CD4-positive, alpha-beta T cell treated with Interleukin-21 for 1 hour (primary cell): Measurements from ENCODE around the gene TMPRSS12.
"Not testable (repeated sequence)": the region's sequence is repeated elsewhere in the genome, so short reads cannot be mapped to it uniquely, and the experiment has no call there.

ENCODE experiments used
- DNase-seq: peaks from one replicate; pipeline ENCODE4 v3.0.0-alpha.2; 2020

TMPRSS12 gene

DNA sequence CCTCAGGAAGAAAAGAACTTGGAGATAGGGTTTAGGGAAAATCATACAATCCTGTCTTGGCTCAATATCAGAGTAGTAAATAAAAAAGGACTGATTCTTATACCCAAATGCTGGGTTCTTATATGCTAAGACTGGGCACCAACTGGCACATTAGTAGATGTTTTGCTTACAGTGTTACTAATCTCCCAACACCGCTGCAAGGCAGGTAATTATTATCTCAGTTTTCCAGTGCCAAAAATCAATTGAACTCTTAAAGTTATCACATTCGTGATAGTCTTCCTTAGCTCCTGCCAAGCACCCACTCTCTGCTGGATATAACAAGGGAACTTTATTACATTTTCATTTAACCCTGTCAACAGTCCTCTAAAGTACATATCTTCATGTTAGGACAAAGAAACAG is 84.6 kb downstream of the TMPRSS12 start:
- no peak for DNase-seq

DNA sequence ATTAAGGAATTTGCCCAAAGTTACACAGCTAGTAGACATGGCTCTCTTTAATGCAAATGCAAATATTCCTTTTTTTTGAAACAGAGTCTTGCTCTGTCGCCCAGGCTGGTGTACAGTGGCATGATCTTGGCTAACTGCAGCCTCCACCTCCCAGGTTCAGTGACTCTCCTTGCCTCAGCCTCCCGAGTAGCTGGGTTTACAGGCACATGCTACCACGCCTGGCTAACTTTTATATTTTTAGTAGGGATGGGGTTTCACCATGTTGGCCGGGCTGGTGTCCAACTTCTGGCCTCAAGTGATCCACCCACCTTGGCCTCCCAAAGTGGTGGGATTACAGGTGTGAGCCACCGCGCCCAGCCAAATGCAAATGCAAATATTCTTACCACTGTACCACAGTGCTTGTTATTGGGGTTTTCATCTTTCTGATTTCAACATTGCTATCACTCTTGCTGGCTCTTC is 85.1 kb downstream of the TMPRSS12 start:
- DNase-seq = no peak

DNA sequence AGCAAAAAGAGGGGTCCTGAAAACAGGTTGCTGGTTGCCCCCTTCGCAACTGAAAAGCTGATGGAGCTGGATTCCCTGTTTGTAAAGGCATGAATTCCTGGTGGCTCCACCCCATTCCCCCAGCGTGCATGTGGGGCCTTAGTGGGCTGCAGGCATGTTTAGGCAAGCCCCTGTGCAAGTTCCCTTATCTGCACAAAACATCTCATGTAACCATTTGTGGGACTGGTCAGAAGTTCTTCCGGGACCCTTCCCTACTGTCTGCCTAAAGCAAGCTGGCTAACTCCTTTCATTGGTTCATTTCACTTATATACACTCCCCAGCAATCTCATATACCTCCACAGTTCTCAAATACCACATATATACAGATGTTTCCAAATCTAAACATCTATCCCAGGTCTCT is 85.7 kb downstream of the TMPRSS12 start:
- DNase-seq = no peak

GRCh38 chr12:50929831-50930230 is 87.1 kb downstream of the TMPRSS12 start:
- no peak for DNase-seq

DNA sequence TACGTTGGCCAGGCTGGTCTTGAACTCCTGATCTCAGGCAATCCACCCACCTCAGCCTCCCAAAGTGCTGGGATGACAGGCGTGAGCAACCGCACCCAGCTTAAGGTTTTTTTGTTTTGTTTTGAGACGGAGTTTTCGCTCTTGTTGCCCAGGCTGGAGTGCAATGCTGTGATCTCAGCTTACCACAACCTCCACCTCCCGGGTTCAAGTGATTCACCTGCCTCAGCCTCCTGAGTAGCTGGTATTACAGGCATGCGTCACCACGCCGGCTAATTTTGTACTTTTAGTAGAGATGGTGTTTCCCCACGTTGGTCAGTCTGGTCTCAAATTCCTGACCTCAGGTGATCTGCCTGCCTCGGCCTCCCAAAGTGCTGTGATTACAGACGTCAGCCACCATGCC is 87.8 kb downstream of the TMPRSS12 start:
- DNase-seq = not testable (repeated sequence)

- no peak for DNase-seq
Measured at GRCh38 chr12:50932787-50933280, 90.1 kb downstream of the TMPRSS12 start.

GRCh38 chr12:50933459-50934124 is 90.9 kb downstream of the TMPRSS12 start:
- DNase-seq = no peak

- DNase-seq = no peak
Measured at GRCh38 chr12:50934371-50934851, 91.7 kb downstream of the TMPRSS12 start.

GRCh38 chr12:50934981-50935807 is 92.5 kb downstream of the TMPRSS12 start:
- DNase-seq = no peak

DNA sequence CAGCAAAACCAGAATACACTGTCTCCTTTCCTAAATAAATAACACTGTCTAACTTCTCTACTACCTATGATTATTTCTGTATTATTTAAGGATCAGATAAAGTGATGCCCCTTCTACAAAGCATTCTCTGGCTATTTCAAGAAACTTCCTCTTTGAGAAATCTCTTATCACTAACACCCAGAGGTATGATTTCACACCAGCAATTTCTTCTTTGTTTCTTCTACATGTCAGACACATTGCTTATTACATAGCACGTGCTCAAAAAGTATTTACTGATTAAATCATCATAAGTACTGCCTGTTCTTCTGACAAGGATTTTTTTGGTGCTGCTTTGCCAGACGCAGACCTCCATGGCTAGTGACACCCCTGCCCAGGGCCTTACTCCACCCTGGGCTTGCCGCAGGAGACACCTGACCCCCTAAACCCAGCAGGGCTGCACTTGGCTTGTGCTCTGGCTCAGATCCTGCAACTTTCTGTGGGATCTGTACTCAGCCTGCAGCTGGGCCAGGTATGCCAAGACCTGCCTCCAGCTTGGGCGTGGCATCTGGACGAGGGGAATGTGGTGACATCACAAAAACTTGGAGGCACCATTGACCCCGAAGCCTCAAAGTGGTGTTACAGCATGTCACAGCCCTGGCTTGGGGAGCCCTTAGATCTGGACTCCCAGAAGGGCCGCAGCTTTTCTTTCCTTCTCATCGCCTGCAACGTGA is 94.2 kb downstream of the TMPRSS12 start:
- DNase-seq = no peak
